Epithelial cell of esophagus (primary cell): Measurements from ENCODE around the gene PARP16.
A peak's percentile ranks its signal among the peaks of the same experiment; 100 is the strongest.

Source experiments
- DNase-seq: peaks from one replicate; pipeline ENCODE4 v3.0.0; 2010; ENCODE audit warnings: low read depth
- H3K4me3 ChIP-seq: 2 replicates; pipeline ENCODE4 v1.5.1; 2011; ENCODE audit warnings: mild to moderate bottlenecking, low read length, control low read depth
- TF ChIP-seq, protein P1 (sequence below): IDR thresholded peaks from 2 replicates; pipeline ENCODE4 v1.5.1; 2011; ENCODE audit warnings: low read depth, mild to moderate bottlenecking, low read length, control low read depth, inconsistent platforms; ENCODE audit not compliant: insufficient read depth; ENCODE audit errors: missing control alignments

Gene PARP16

DNA sequence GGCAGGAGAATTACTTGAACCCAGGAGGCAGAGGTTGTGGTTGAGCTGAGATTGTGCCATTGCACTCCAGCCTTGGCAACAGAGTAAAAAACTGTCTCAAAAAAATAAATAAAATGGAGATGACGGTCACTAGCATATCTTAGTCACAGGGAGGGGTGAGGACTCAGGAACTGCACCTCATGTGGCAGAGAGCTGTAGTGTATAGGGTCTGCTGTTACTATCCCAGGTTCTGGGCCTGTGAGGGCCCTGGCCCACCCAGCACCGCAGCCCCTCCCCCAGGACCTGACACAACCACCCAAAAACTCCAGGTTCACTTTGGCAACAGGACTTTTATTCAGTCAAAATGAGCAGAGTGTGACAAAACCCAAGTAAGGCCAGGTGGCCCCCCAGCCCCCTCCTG is 40.1 kb upstream of the PARP16 start:
- H3K4me3 ChIP-seq, result no peak overlapping the region
- TF ChIP-seq, protein P1, sequence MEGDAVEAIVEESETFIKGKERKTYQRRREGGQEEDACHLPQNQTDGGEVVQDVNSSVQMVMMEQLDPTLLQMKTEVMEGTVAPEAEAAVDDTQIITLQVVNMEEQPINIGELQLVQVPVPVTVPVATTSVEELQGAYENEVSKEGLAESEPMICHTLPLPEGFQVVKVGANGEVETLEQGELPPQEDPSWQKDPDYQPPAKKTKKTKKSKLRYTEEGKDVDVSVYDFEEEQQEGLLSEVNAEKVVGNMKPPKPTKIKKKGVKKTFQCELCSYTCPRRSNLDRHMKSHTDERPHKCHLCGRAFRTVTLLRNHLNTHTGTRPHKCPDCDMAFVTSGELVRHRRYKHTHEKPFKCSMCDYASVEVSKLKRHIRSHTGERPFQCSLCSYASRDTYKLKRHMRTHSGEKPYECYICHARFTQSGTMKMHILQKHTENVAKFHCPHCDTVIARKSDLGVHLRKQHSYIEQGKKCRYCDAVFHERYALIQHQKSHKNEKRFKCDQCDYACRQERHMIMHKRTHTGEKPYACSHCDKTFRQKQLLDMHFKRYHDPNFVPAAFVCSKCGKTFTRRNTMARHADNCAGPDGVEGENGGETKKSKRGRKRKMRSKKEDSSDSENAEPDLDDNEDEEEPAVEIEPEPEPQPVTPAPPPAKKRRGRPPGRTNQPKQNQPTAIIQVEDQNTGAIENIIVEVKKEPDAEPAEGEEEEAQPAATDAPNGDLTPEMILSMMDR, result no peak
- no peak for DNase-seq

DNA sequence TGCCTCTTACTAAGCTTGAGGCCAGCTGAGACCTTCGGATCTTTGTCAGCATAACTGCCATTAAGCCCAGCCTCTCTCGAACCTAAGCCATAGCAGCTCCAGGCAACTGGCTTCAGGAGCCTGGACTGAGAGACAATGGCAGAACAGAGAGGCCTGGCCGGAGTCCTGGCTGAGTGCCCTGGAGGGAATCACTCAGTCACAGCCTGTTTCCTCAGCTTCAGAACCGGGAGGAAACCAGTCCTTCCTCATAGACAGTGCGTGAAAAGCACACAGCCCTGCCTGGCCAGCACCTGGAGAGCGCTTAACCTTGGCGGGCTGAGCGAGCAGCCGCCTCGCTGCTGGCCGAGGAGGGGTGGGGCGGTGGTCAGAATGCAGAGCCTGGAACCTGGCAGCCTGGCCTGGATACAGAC is 39.4 kb upstream of the PARP16 start:
- DNase-seq, result peak; percentile 31
- TF ChIP-seq, protein P1, result no peak

GRCh38 chr15:65323071-65323511 is 36.4 kb upstream of the PARP16 start:
- TF ChIP-seq, protein P1, result no peak
- no peak overlapping the region for H3K4me3 ChIP-seq
- DNase-seq, result no peak

More for the DNA sequence above, 39.4 kb upstream of the PARP16 start:
- no peak overlapping the region for H3K4me3 ChIP-seq

- no peak overlapping the region for H3K4me3 ChIP-seq
- TF ChIP-seq, protein P1, result peak; percentile 81
- peak; percentile 82 for DNase-seq
Measured at GRCh38 chr15:65318870-65319356, 32.2 kb upstream of the PARP16 start.

GRCh38 chr15:65312400-65312916 is 25.8 kb upstream of the PARP16 start:
- DNase-seq, result no peak
- TF ChIP-seq, protein P1, result no peak
- H3K4me3 ChIP-seq, result no peak overlapping the region

DNA sequence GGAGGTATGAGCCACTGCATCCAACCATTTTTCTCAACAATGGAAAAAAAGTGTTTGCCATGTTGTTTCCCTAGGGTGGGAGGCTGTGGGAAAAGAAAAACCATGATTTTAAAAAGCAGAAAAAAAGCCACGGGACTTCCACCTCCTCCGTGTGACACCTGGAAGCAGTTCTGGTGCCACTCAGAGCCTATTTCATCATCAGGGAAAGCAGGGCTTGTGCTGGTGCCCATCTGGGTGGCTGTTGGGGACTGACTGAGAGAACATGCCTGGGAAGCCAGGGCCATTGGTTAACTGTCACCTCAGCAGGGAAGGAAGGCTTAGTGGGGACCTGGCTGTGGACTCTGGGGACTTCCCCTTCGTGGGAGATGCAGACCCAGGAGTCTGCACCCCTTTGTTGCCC is 25.1 kb upstream of the PARP16 start:
- TF ChIP-seq, protein P1, result no peak
- H3K4me3 ChIP-seq, result no peak overlapping the region
- no peak for DNase-seq
